ENCODE data around the gene NSUN4.
A peak's percentile ranks its signal among the peaks of the same experiment; 100 is the strongest.
"Not testable (repeated sequence)": the region's sequence is repeated elsewhere in the genome, so short reads cannot be mapped to it uniquely, and the experiment has no call there.

Gene NSUN4

GRCh38 chr1:46328182-46328581, 12.4 kb upstream of the NSUN4 start:
- DNase-seq (ENCODE audit: low read depth): not testable (repeated sequence)

GRCh38 chr1:46329807-46330206, 10.8 kb upstream of the NSUN4 start:
- not testable (repeated sequence) for DNase-seq (ENCODE audit: low read depth)

- not testable (repeated sequence) for DNase-seq (ENCODE audit: low read depth)
Measured at GRCh38 chr1:46330381-46330780, 10.2 kb upstream of the NSUN4 start.

GRCh38 chr1:46331786-46332540, 8.6 kb upstream of the NSUN4 start:
- DNase-seq (ENCODE audit: low read depth): not testable (repeated sequence)

- peak; percentile 57 for DNase-seq (ENCODE audit: low read depth)
Measured at GRCh38 chr1:46333300-46334029, 7.1 kb upstream of the NSUN4 start.

GRCh38 chr1:46334030-46334384, 6.6 kb upstream of the NSUN4 start:
- DNase-seq (ENCODE audit: low read depth): no peak

GRCh38 chr1:46335081-46335480, 5.5 kb upstream of the NSUN4 start:
- no peak for DNase-seq (ENCODE audit: low read depth)

- DNase-seq (ENCODE audit: low read depth): not testable (repeated sequence)
Measured at GRCh38 chr1:46337409-46337808, 3.2 kb upstream of the NSUN4 start.

- DNase-seq (ENCODE audit: low read depth): no peak
Measured at GRCh38 chr1:46341222-46342083, 846 bp downstream of the NSUN4 start.

GRCh38 chr1:46342084-46342656, 1.6 kb downstream of the NSUN4 start:
- DNase-seq (ENCODE audit: low read depth): peak; percentile 57

GRCh38 chr1:46342677-46343350, 2.2 kb downstream of the NSUN4 start:
- DNase-seq (ENCODE audit: low read depth): no peak

GRCh38 chr1:46343351-46343695, 2.7 kb downstream of the NSUN4 start:
- no peak for DNase-seq (ENCODE audit: low read depth)

- no peak for DNase-seq (ENCODE audit: low read depth)
Measured at GRCh38 chr1:46343705-46344104, 3.1 kb downstream of the NSUN4 start.

- DNase-seq (ENCODE audit: low read depth): no peak
Measured at GRCh38 chr1:46344481-46344880, 3.9 kb downstream of the NSUN4 start.

- no peak for DNase-seq (ENCODE audit: low read depth)
Measured at GRCh38 chr1:46345281-46345680, 4.7 kb downstream of the NSUN4 start.

- no peak for DNase-seq (ENCODE audit: low read depth)
Measured at GRCh38 chr1:46352363-46352762, 11.8 kb downstream of the NSUN4 start.

GRCh38 chr1:46355920-46356319, 15.3 kb downstream of the NSUN4 start:
- peak; percentile 7 for DNase-seq (ENCODE audit: low read depth)

- DNase-seq (ENCODE audit: low read depth): no peak
Measured at GRCh38 chr1:46362158-46362557, 21.6 kb downstream of the NSUN4 start.

GRCh38 chr1:46363121-46363520, 22.5 kb downstream of the NSUN4 start:
- DNase-seq (ENCODE audit: low read depth): no peak

- DNase-seq (ENCODE audit: low read depth): peak; percentile 82
Measured at GRCh38 chr1:46364612-46365011, 24.0 kb downstream of the NSUN4 start.

GRCh38 chr1:46365796-46366195, 25.2 kb downstream of the NSUN4 start:
- not testable (repeated sequence) for DNase-seq (ENCODE audit: low read depth)

- DNase-seq (ENCODE audit: low read depth): no peak
Measured at GRCh38 chr1:46367072-46367471, 26.5 kb downstream of the NSUN4 start.
